ENCODE data around the gene POT1. TPM values are rescaled to one million over a fixed set of nuclear protein-coding genes. Genes with fewer than 3 reads are reported as not detected.

POT1 gene
- total and polyA plus RNA-seq, 2 of the 13 experiments (the other 11 are each of a cell fraction or from before 2014, with no cell fraction given), result 21.7 to 23.4 TPM

DNA sequence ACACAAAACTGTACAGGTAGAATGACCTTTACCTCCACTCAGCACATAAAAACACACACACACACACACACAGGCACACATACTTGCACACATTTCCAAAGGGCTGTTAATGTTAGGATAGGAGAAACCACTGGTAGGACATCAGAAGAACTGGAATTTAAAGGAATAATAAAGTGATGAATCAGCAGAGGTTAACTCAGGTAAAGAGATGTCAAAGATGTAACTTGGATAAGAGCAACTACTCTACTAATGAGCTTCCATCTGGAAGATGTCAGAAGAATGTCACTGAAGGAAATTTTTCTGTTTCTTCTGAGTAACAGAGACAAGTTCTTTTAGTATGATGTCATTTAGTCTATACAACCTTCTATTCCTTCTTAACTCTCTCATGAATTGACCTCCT lies 137.6 kb downstream of the POT1 start:
- Histone ChIP-seq H4K20me1 (ENCODE audit: insufficient read depth, low read length) (no peaks in the 10 kb centered on the region), H3K4me3 (replicated peaks in 1 of 3; ENCODE audit: insufficient read depth in 1 of 3, low read depth in 2 of 3, low read length in 3 of 3) (no peak overlapping the region), H3K9ac (ENCODE audit: insufficient read depth, low read depth, low read length) (no peak overlapping the region), H3K4me2 (ENCODE audit: low read depth, low read length) (no peak overlapping the region), H3K36me3 (replicated peaks in 1 of 2; ENCODE audit: control insufficient read depth in 1 of 2, insufficient read depth in 2 of 2, low read length in 2 of 2) (no peaks in the 10 kb centered on the region), H3K27me3 (ENCODE audit: control insufficient read depth in 1 of 2, insufficient read depth in 2 of 2, low read length in 2 of 2) (no peaks in the 10 kb centered on the region), H3K79me2 (ENCODE audit: insufficient read depth, low read length) (no peaks in the 10 kb centered on the region), H3K27ac (ENCODE audit: extremely low read length, insufficient read depth, low read length) (no peak overlapping the region), H2AFZ (ENCODE audit: low read length) (no peak overlapping the region), H3K4me1 (ENCODE audit: insufficient read depth, low read length) (peaks cover 10% of the 10 kb centered on the region), H3K9me3 (ENCODE audit: low read length) (no peaks in the 10 kb centered on the region)
- ChIA-PET POLR2A (no interaction called here), CTCF (ENCODE audit: low intra/inter-chr PET ratio, low total read pairs) (no interaction called here)
- intact Hi-C loops (cut with micrococcal nuclease; ENCODE audit: unreplicated experiment), result no loop called here
- in situ Hi-C loops (cut with HindIII; ENCODE audit: extremely low pct_ligation_motif_present, low pct_unique_long_range_greater_than_20kb), result no loop called here
- TF ChIP-seq ZNF138 (CRISPR knock-in tag; IDR thresholded peaks at IDR 0.05; ENCODE audit: low read depth) (no peak), MAFK (conservative IDR thresholded peaks at IDR 0.05 in 1 of 2, IDR thresholded peaks at IDR 0.05 in 1 of 2; ENCODE audit: low read length in 2 of 2) (peak in 1 of 2 experiments; percentile 70; a peak in 3 of 4 replicates), TAF15 (IDR thresholded peaks at IDR 0.05; ENCODE audit: low read depth, low read length, poor library complexity, severe bottlenecking) (no peak), MAFF (IDR thresholded peaks at IDR 0.05; ENCODE audit: low read depth, low read length) (peak; percentile 48; the same call in 1 of the 2 replicates), ATF7 (IDR thresholded peaks at IDR 0.05) (peak; percentile 58; the same call in 1 of the 2 replicates), ATF7 (CRISPR knock-in tag; IDR thresholded peaks at IDR 0.05) (no peak)
- BruUV-seq (replicated peaks), result no TSS peak
- ATAC-seq, result no peak
- no peak for DNase-seq (ENCODE audit: low spot score)
- FAIRE-seq, result no peak

DNA sequence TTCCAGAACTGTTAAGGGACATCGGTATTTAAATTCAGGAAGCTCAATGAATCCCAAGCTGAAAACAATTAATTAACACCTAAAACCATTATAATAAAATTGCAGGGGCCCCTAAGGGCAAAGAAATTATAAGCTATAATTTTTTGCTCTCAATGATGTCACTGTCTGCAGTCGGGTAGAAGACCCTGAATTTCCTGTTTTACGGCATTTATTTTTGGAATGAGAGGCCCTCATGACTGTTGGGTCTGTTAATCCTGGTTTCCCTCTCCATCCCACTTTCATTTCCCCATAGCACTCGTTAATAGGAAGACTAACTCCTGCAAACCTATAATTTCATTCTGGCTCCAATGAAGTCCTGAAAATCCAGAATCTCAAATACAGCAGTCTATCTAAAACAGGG lies 138.2 kb downstream of the POT1 start:
- no peaks in the 10 kb centered on the region for H4K20me1 ChIP-seq (ENCODE audit: insufficient read depth, low read length)
- ChIA-PET POLR2A (no interaction called here), CTCF (ENCODE audit: low intra/inter-chr PET ratio, low total read pairs) (no interaction called here)
- FAIRE-seq (no peak), ATAC-seq (no peak), DNase-seq (ENCODE audit: low spot score) (no peak)
- no peak overlapping the region for H3K9ac ChIP-seq (ENCODE audit: insufficient read depth, low read depth, low read length)
- H3K9me3 ChIP-seq (ENCODE audit: low read length), result no peaks in the 10 kb centered on the region
- H3K4me3 ChIP-seq (replicated peaks in 1 of 3; ENCODE audit: insufficient read depth in 1 of 3, low read depth in 2 of 3, low read length in 3 of 3), result no peak overlapping the region
- intact Hi-C loops (cut with micrococcal nuclease; ENCODE audit: unreplicated experiment), result no loop called here
- H3K27me3 ChIP-seq (ENCODE audit: control insufficient read depth in 1 of 2, insufficient read depth in 2 of 2, low read length in 2 of 2), result no peaks in the 10 kb centered on the region
- 43% methylated on average over 4 of the region's 4 CpGs for WGBS (ENCODE audit: low lambda C conversion rate)
- TF ChIP-seq, protein P1, sequence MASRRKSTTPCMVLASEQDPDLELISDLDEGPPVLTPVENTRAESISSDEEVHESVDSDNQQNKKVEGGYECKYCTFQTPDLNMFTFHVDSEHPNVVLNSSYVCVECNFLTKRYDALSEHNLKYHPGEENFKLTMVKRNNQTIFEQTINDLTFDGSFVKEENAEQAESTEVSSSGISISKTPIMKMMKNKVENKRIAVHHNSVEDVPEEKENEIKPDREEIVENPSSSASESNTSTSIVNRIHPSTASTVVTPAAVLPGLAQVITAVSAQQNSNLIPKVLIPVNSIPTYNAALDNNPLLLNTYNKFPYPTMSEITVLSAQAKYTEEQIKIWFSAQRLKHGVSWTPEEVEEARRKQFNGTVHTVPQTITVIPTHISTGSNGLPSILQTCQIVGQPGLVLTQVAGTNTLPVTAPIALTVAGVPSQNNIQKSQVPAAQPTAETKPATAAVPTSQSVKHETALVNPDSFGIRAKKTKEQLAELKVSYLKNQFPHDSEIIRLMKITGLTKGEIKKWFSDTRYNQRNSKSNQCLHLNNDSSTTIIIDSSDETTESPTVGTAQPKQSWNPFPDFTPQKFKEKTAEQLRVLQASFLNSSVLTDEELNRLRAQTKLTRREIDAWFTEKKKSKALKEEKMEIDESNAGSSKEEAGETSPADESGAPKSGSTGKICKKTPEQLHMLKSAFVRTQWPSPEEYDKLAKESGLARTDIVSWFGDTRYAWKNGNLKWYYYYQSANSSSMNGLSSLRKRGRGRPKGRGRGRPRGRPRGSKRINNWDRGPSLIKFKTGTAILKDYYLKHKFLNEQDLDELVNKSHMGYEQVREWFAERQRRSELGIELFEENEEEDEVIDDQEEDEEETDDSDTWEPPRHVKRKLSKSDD (CRISPR knock-in tag; IDR thresholded peaks at IDR 0.05; ENCODE audit: low read depth), result no peak
- TF ChIP-seq ZNF124 (CRISPR knock-in tag; IDR thresholded peaks at IDR 0.05) (no peak), MLLT10 (CRISPR knock-in tag; IDR thresholded peaks at IDR 0.05) (no peak)
- TF ChIP-seq, protein P2, sequence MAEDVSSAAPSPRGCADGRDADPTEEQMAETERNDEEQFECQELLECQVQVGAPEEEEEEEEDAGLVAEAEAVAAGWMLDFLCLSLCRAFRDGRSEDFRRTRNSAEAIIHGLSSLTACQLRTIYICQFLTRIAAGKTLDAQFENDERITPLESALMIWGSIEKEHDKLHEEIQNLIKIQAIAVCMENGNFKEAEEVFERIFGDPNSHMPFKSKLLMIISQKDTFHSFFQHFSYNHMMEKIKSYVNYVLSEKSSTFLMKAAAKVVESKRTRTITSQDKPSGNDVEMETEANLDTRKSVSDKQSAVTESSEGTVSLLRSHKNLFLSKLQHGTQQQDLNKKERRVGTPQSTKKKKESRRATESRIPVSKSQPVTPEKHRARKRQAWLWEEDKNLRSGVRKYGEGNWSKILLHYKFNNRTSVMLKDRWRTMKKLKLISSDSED (CRISPR knock-in tag; IDR thresholded peaks at IDR 0.05), result no peak
- TF ChIP-seq, protein P3, sequence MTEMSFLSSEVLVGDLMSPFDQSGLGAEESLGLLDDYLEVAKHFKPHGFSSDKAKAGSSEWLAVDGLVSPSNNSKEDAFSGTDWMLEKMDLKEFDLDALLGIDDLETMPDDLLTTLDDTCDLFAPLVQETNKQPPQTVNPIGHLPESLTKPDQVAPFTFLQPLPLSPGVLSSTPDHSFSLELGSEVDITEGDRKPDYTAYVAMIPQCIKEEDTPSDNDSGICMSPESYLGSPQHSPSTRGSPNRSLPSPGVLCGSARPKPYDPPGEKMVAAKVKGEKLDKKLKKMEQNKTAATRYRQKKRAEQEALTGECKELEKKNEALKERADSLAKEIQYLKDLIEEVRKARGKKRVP (CRISPR knock-in tag; IDR thresholded peaks at IDR 0.05), result no peak
- TF ChIP-seq, protein P4, sequence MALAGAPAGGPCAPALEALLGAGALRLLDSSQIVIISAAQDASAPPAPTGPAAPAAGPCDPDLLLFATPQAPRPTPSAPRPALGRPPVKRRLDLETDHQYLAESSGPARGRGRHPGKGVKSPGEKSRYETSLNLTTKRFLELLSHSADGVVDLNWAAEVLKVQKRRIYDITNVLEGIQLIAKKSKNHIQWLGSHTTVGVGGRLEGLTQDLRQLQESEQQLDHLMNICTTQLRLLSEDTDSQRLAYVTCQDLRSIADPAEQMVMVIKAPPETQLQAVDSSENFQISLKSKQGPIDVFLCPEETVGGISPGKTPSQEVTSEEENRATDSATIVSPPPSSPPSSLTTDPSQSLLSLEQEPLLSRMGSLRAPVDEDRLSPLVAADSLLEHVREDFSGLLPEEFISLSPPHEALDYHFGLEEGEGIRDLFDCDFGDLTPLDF (CRISPR knock-in tag; IDR thresholded peaks at IDR 0.05), result no peak
- H3K4me1 ChIP-seq (ENCODE audit: insufficient read depth, low read length), result peaks cover 4% of the 10 kb centered on the region
- no TSS peak for BruUV-seq (replicated peaks)
- no peak overlapping the region for H3K27ac ChIP-seq (ENCODE audit: extremely low read length, insufficient read depth, low read length)
- no peaks in the 10 kb centered on the region for H3K36me3 ChIP-seq (replicated peaks in 1 of 2; ENCODE audit: control insufficient read depth in 1 of 2, insufficient read depth in 2 of 2, low read length in 2 of 2)
- H3K79me2 ChIP-seq (ENCODE audit: insufficient read depth, low read length), result no peaks in the 10 kb centered on the region
- no peak overlapping the region for H2AFZ ChIP-seq (ENCODE audit: low read length)
- H3K4me2 ChIP-seq (ENCODE audit: low read depth, low read length), result no peak overlapping the region
- in situ Hi-C loops (cut with HindIII; ENCODE audit: extremely low pct_ligation_motif_present, low pct_unique_long_range_greater_than_20kb), result no loop called here

All from HepG2 (cell line).